NCI-H187 treated with DMSO at 0.1 percent for 48 hours (cell line): ENCODE measurements around the gene PSAT1.

ENCODE experiments used
- DNase-seq: peaks from one replicate; lab custom pipeline; 2025; lab: John Stamatoyannopoulos, UW

PSAT1 gene

DNA sequence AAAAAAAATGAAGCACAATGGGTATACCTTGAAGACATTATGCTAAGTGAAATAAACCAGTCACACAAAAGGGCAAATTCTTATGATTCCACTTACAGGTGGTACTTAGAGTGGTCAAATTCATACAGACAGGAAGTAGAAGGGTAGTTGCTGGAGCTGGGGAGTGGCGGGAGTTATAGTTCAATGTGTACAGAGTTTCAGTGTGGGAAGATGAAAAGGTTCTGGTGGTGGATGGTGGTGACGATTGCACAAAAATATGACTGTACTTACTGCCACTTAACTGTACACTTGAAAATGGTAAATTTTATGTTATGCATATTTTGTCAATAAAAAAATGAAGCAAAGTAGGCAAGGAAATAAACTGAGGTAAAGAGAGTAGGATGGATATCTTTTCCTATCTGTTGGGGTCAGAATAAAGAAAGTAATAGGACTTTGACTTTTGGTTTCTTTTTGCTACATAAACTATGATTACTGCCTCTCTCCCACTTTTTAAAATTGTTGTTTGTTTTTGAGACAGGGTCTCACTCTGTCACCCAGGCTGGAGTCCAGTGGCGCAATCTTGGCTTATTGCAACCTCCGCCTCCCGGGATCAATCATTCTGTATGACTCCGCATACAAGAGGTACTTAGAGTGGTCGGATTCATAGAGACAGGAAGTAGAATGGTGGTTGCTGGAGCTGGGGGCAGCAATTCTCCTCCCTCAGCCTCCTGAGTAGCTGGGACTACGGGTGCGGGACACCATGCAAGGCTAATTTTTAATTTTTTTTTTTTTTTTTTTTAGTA, 4.0 kb upstream of the PSAT1 start:
- no peak for DNase-seq

DNA sequence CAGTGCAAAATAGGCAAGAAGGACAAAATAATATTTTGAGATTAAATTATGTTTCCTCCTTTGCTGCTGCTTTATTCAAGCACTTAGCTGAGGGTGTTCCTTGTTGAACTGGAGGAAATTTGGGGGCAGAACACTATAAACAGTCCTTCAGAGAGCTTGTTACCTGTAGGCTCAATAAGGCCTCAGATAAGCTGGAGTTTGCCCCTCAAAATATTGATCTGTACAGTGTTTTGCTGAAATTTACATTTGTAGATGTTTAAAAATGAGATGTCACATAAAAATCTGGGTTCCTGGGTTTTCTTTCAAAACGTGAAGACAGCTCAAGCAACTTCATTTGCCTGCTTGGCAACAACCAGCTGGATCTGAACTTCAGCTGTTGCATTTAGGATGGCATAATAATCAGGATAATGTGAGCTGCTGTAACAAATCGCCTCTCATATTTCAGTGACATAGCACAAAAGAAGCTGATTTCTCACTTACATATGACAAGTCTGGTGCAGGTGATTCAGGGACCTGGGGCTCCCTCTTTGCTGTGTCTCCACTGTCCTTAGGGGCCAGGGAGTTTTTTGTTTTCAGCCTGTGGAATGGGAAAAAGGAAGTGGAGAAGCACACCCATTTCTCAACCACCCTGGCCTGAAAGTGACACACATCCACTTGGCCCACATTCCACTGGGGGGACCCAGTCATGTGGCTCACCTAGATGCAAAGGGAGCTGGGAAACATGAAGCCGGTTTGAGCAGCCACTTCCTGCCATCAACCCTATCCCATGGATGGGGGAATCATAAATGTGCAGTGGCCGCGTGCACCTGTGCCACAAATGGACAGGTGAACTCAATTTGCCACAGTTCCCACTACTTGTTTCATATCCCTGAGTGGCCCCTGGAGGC, 2.4 kb upstream of the PSAT1 start:
- no peak for DNase-seq

DNA sequence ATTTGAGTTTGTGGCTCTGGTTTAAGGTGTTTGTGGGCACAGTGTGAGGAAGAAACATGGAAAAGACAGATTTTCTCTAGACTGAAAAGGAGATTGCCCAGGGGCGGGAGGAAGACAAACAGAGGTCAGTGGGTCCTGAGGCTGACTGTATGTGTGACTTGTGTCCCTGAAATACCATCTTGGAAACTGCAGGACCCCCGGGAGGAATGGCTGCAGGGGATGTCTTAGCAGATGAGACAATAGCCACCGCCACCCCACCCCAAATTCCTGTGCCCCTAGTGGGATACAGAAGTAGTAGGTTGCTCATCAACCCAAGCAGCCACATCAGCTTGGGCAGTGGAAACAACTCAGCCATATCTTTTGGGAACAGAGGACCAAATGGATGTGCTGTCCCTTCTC, 1.7 kb upstream of the PSAT1 start:
- no peak for DNase-seq

DNA sequence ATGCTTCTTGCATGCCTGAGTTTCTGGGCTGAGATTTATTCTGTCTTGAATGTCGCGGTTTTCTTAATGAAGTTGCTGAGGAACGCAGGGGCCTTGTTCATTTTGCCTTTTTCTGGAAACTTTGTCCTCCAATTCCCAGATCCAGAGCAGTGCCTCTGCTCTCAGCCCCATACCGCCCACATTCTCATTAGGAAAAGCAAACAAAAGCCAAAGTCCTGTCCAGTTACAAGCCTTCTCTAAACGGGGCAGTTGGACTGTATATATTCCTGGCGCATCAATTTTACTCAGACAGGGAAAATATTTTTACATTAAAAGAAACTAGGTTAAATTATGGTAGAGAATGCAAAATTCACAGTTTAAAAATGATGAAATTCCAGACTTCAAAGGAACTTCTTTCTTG, 1.2 kb upstream of the PSAT1 start:
- no peak for DNase-seq

DNA sequence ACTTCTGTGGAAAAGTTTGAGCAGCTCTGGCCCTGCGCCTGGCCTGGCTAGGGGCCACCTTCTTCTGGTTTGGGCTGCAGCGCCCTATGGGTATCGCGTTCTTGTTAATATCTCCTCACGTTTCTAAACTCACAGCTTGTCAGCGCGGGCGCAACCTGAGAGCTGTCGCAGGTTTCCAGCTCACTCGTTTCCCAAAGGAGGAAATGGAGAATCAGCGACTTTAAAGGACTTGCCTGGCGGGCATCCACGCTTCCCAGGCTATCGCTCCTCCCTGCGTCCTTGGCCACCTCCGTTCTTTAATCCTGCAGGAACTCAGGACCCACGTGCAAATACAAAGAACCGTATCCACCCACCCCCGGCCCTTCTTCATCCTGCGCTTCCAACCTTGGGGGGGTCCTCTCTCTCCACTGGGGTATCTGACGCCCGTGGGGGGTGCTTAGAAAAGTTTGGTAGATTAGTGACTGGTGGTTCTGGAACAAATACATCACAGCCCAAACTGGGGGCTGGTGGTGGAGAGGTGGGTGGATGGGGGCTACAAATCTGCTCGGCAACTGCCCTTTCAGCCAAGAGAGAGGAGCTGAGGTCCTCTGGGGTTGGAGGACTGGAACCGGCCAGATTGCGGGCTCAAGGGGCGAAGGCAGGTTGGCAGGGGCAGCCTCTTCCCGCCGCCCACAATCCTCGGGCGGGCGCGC, 578 bp upstream of the PSAT1 start:
- DNase-seq = no peak

DNA sequence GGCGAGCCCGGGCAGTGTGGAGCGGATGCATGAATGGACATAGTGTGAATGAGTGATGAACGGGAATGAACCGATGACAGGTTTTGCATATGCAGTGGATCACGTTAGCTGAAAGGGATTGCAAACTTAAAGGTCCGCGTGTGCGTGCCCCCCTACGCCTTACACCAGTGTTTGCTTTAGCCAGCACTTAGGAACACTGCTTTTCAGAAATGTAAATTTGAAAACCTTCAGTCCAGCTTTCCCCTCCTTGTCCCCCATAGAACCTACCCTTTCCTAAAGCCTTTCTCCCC, 692 bp downstream of the PSAT1 start:
- DNase-seq = no peak

DNA sequence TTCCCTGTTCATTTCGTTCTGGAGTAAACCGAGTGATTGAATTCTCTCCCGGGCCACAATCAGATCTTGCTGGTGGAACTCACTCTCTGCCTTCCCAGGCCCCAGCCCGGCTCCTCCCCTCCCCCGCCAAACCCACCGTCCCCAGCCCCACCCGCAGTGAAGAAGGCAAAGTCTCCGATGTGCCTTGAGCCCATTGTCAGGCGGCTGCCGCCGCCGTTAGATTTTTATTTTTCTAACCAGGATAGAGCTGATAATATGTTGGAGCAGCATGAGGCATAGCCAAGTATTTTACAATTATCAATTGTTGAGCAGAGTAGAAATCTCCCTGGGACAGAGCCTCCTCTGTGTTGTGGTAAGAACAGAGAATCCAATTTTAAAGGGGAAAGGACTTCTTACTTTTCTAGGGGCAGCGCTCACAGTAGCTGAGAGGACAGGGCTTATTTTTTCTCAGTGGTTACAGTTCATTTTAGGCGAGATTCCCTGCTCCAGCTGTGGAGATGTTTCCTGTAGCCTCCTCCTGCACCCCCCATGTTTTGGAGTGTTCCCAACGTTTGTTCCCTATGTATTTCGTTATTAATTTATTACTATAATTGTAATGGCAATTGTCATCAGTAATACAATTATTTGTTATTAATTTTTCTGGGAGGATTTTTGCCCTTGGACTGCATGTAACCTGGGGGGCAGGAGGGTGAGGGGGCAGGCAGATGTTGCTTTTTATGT, 1.3 kb downstream of the PSAT1 start:
- no peak for DNase-seq

DNA sequence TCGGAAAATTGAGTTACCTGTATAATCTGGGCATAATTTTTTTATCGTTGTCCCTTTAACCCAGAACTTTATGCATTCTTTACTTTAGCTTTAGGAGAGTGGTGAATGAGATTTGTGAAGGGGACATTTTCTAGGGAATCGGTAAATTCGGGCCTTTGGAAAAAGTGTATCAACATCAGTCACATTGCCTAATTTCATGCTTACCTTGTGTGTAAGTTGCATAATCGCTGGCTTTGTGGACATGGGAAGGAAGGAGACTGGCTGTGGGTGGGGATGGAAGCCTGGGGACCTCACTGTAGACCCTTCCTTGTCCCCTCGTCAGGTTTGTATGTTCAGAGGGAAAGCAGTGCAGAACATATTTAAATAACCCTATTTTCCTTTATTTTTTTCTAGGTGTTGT, 3.3 kb downstream of the PSAT1 start:
- no peak for DNase-seq

DNA sequence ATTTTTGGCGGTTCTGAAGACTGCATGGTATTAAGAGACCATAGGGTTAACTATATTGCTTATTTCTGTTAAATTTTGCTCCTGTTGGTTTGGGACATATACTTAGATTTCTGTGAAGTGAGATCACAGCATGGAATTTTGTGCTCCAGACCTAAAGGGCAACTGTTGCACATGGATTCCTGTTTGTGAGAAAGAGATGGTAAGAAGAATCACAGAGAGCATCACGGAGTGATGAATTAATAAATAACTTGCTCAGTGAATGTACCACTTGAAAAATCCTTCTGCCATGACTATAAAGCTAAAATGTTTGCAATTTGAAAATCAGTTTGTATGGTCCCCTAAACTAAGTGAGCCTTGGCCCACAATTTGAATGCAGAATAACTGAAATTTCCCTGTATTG, 4.5 kb downstream of the PSAT1 start:
- DNase-seq = no peak

DNA sequence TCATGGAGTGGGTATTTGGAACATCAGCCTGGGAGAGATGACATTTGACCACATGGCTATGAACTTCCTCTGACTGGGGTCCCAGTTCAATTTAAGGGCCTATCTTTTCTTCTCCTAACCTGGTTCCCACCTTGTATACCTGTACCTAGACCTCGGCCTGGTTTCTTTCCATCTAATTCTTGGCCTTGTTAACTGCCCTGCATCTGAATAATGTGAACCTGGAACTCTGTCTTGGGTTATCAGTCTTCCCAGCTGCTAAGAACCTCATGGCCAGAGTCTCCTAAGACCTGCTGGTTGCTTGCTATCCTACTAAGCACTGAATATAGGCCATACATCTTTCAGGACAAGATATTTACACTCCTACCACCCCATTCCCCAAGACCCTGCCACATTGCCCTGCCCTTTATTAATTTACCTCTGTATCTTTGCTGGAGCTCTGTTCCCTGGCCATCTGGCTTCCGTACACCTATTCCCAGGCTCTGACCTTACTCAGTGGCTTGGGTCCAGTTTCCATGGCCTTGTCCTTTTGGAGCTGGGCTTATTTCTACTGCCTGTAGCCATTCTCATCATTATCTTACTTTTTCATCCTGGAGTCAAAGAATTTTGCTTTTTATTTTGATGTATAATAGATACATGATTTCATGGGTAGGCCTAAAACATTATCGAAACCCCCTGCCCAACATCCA, 6.6 kb downstream of the PSAT1 start:
- no peak for DNase-seq

DNA sequence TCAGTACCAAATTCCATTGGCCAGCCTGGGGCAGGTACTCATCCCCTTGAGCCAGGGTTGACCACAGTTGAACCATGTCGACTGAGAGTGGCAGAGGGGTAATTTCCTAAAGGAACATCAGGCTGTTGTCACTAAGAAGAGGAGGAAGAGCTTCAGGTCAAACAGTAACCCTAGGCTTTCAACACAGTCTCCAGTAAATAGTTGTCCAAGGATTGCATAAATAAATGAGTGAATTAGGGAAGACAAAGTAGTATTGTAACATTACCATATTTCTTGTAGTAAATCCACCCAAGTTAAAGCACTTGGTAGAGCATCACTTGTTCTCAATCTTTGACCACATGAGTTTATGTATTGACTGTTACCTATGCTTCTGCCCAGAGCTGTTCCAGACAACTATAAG, 7.4 kb downstream of the PSAT1 start:
- no peak for DNase-seq

DNA sequence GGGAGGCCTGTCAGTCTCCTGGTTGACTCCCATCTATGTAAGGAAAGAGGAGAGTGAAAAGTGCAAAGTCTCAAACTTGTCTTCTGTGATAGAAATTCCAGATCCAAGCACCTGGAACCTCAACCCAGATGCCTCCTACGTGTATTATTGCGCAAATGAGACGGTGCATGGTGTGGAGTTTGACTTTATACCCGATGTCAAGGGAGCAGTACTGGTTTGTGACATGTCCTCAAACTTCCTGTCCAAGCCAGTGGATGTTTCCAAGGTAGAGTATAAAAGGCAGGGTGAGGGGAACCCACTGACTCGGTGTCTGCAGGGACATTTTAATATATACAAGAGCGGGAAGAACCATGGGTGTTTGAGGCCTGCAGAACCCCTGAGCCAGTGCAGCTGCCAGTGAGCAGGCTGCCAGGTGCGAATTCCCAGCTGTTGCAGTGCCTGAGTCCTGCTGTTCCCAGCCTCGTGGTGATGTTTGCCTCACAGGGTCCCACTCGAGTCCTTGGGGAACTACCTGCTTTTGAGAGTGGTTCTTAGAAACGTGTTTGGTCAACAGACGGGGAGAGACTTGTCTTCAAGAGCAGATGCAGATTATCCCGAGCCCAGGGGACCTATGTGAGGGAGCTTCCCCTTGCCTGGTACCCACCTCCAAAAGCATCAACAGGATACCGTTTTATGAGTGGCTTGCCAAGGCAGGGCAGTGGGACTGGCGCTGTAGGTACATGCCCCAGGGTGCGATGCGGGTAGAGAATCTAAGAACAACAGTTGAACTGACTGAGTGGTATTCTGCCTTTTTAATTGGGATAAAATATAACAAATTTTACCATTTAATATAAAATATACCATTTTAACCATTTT, 9.5 kb downstream of the PSAT1 start:
- DNase-seq = no peak

DNA sequence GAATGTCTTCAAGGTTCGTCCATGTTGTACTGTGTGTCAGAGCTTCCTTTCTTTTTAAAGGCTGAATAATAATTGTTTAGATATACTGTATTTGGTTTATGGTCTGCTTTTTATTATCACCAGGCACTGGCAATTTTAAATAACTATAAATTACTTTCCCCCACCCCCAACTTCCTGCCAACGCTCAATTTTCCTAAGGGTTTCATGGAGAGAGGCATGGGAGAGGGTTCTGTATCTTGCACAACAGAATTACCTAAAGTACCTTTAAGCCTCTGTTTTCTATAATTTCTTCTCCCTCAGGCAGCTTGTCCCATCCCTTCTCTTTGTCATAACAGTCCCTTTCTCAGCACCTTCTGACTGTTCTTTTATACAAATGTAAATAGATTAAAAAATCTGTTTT, 10.4 kb downstream of the PSAT1 start:
- no peak for DNase-seq

DNA sequence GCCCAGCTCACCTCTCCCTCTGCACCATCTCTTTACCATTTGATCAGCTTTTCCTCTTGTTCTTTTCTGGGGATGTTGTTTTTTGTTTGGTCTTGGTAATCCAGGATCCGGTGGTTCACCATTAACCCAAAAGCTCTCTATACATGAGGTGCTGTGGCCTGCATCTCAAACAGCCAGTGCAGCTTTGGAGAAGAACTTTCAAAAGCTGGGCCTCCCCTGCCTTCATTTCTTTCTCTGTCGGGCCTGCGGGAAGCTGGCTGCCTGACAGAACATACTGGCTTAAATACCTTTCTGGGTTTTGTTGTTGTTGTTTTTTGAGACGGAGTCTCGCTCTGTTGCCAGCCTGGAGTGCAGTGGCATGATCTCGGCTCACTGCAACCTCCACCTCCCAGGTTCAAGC, 12.1 kb downstream of the PSAT1 start:
- DNase-seq = no peak

DNA sequence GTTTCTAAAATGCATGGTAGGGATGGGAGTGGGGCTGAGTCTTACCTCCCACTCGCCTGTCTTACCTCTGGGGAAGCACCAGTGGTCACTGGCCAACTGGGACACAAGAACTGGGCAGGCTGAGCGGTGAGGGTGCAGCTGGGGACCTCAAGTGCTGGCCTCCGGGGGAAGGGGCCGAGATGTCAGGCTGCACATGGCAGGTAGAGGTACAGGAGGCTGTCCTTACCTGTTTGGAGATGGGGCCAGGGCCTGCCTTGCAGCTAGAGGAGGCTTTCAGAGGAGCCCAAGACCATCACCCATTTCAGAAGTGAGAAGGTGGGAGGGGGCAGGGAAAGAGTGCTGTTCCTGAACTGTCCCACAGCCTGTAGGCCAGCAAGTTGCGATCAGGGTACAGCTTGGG, 14.2 kb downstream of the PSAT1 start:
- DNase-seq = no peak

DNA sequence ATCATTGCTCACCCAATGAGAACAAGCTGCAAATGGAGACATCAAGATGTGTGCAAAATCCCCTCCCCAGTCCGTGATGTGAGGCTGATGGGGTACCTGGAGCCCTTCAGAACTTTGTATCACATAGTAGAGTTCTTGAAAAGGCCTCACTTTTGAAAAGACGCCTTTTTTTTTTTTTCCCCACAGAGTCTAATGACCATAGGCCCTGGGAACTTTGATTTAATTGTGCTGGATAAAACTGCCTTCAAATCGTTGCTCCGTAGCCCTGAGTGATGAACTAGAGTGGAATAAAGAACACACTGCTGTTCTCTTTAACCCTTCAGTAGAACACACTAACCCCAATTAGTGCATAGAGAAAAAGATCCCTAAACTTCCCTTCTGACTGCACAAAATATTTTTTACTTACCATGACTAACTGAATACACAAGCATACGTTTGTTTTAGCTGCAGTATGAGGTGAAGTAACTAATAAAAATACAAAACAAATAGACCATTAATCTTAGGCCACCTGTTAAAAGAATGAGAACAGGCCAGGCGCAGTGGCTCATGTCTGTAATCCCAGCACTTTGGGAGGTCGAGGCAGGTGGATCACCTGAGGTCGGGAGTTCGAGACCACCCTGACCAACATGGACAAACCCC, 15.1 kb downstream of the PSAT1 start:
- no peak for DNase-seq

DNA sequence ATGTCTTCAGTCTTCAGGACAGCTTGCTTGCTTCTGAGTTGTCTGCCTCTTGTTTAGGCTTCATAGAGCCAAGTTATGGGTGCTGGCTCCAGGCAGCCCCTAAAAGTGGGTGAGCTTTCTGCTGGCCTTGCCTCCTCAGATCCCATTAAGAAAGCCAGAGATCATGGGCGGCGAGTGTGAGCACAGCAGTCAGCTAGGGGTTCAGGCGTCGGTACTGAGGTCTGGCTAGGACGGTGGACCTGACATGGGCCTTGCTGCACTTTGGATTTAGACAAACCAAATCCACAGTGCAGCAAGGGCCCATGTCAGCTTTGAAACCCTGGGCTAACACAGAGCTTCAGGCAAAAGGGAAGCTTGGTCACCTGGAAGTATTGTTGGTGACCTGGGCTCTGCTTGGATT, 17.6 kb downstream of the PSAT1 start:
- no peak for DNase-seq

DNA sequence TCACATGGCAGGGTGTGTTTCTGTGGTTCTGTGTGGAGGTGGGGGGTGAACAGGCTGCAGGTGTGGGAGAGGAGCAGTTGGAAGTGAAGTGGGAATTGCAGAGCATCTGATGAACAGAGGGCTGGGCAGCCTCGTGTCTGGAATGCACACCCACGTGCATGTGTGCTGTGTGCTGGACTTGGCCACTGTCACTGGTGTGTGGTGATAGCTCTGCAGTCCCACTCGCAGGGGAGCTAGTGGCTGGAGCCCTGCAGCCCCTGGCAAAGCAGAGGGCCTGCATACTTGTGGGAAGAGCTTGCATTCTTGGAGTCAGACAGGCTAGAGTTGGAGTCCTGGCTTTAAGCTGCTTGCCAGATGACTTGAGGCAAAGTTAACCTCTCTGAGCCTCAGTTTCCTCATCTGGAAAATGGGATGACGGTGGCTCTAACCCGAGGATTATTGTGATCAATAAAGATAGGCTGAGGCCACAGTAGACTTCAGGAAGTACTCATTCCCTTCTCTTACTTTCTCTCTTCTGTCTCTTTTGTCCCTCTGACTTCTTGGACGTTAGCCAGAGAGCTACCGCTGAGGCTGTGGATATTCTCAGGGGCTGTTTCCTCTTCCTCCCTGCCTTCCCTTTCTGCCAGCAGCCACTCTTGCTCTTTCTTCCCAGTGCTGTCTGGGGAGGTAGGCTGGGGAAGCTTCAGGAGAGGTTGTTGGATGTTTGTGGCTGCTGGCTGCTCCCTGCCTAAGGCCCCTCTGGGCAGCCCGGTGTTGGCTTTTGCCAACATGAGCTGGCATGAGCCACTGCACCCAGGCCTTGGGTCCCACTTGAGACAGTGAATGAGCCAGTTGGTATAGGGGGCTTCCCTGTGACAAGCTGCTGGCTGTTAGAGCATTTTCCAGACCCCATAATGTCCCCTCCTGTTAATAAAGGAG, 18.3 kb downstream of the PSAT1 start:
- DNase-seq = no peak

DNA sequence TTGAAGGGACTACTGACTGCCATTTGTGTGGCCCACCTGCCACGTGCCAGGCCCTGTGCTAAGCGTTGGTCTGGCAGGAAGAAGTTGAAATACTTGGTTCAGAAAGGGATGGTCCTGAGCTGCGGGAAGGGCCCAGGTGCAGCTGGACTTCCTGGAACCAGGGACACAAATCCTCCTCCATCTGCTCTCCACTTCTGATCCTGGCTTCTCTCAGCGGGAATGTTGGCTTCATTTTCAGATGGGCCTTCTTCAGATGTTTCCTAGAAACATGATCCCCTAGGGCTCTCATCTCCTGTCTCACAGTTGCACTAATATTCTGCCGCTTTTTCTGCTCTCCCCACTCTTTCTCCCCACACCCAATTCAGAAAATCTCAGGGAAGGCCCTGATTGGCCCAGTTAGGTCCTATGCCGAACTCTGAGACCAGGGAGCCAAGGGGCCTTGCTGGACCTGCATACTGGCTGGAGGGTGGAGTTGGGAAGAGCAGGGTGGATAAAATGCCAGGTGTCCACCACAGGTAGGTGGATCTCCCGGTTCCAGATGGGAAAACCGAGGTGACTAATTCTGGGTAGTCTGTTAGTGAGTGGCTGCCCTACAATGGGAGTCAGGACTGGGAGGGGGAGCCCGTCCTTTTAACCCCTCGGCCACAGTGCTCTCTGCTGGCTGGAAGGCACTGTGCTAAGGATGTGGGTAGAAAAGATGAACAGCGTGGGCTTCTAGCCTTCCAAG, 19.4 kb downstream of the PSAT1 start:
- no peak for DNase-seq
